NB4 (cell line): ENCODE results near the gene SNED1.
"Not testable (repeated sequence)": the region's sequence is repeated elsewhere in the genome, so short reads cannot be mapped to it uniquely, and the experiment has no call there.

Source experiments
- DNase-seq: peaks from one replicate; pipeline ENCODE4 v3.0.0; 2010; ENCODE audit warnings: low read depth
- H3K4me3 ChIP-seq: one replicate; pipeline ENCODE4 v1.5.1; 2011; ENCODE audit warnings: mild to moderate bottlenecking, low read depth, low read length, moderate library complexity
- CTCF ChIP-seq: IDR thresholded peaks from one replicate; pipeline ENCODE4 v1.5.1; 2012; ENCODE audit warnings: low read depth, low read length
- MYC ChIP-seq: IDR thresholded peaks from 2 replicates; pipeline ENCODE4 v1.6.1; 2011; ENCODE audit warnings: low read depth, low read length
- POLR2A ChIP-seq: IDR thresholded peaks from 2 replicates; pipeline ENCODE4 v1.6.1; 2011; ENCODE audit warnings: mild to moderate bottlenecking; ENCODE audit not compliant: insufficient read length; ENCODE audit errors: extremely low read depth
- TF ChIP-seq, protein P1 (sequence below): IDR thresholded peaks from 2 replicates; pipeline ENCODE4 v1.6.1; 2011; ENCODE audit warnings: low read depth, low read length

Gene SNED1

DNA sequence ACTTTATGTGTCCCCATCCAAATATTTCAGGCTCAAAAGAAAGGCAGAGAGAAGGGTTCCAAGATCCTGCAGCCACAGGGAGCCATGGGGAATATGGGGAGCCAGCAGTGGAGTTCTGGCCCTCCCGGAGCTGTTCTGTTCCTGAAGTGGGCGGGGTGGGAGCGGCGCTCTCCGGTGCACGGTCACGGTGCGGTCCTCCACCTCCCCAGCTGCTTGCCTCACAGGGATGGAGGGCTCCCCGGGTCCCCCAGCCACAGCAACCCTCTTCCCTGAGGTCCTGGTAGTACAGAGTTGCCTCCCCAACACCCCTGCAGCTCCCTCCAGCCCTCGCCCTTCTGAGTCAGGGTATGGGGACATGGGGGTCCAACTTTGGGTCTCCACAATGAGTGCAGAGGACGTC lies 26.2 kb upstream of the SNED1 start:
- no peak overlapping the region for H3K4me3 ChIP-seq
- TF ChIP-seq CTCF (no peak), POLR2A (no peak), MYC (no peak)
- TF ChIP-seq, protein P1, sequence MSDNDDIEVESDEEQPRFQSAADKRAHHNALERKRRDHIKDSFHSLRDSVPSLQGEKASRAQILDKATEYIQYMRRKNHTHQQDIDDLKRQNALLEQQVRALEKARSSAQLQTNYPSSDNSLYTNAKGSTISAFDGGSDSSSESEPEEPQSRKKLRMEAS, result no peak

DNA sequence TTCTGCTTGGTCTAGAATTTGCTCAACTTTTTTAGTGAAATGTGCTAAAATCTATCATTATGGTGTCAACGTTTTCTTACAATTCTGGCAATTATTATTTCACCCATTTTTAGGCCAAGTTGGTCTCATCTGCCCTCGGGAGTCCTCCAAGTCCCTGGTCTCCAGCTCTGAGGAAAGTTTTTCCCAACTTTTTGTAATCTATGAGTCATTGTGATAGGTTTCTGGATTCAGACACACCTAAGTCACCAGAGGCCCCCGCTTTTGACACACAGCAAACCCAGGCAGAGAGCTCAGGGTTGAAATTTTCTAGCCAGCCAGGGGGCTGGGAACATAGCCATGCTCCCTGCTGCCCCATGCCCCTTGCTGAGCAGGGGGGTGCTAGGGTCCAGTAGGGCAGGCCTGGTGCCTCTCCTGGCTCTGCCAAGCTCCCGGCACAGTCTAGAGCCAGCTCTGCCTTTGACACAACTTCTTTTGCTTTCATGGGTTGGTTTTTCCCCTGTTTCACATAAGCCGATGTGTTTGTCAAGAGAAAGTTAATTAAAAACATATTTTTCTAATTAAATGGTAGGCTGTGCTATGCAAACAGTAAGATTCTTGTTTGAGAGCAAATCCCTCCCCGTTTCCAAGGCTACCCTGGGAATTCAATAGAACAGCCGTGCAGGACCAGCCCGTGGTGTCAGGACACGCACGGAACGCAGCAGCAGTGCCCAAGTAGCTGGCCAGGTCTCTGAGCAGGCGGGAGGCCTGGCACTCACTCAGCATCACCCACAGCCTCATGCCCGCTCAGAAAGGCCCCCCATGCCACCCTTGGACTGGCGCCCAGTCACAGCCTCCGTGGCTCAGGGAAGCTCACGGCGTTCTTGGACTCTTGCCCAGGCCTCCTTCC lies 25.5 kb upstream of the SNED1 start:
- DNase-seq, result no peak
- no peak for TF ChIP-seq POLR2A
- TF ChIP-seq CTCF, result no peak
- TF ChIP-seq, protein P1, result no peak
- no peak for TF ChIP-seq MYC
- H3K4me3 ChIP-seq, result no peak overlapping the region

More for the DNA sequence above, 26.2 kb upstream of the SNED1 start:
- no peak for DNase-seq

GRCh38 chr2:240974771-240975572 lies 23.4 kb upstream of the SNED1 start:
- TF ChIP-seq CTCF, result no peak
- TF ChIP-seq MYC, result no peak
- TF ChIP-seq, protein P1, result no peak
- no peak for TF ChIP-seq POLR2A
- H3K4me3 ChIP-seq, result no peak overlapping the region
- no peak for DNase-seq

- DNase-seq, result not testable (repeated sequence)
These were observed 22.5 kb upstream of the SNED1 start for GRCh38 chr2:240975903-240976302.

DNA sequence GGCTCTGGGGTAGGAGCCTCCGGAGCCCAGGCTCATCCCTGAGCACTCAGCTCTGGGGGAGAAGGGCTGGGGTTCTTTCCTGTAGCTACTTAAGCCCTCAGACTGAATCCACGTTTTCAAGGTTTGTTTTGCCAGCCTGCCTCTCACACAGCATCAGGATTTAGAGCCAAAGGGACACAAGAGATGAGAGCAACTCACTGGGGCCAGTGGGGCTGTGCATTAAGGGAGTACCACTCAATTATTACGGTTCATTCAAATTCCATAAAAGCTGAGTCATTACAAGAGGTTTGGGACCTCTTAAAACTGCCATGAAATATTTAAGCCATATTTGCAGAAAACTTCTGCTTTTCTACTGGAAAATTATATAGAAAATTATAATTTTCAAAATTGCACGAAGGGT lies 17.1 kb upstream of the SNED1 start:
- no peak overlapping the region for H3K4me3 ChIP-seq
- no peak for TF ChIP-seq POLR2A
- TF ChIP-seq, protein P1, result no peak
- DNase-seq, result no peak

More at GRCh38 chr2:240975903-240976302, 22.5 kb upstream of the SNED1 start:
- H3K4me3 ChIP-seq, result not testable (repeated sequence)

DNA sequence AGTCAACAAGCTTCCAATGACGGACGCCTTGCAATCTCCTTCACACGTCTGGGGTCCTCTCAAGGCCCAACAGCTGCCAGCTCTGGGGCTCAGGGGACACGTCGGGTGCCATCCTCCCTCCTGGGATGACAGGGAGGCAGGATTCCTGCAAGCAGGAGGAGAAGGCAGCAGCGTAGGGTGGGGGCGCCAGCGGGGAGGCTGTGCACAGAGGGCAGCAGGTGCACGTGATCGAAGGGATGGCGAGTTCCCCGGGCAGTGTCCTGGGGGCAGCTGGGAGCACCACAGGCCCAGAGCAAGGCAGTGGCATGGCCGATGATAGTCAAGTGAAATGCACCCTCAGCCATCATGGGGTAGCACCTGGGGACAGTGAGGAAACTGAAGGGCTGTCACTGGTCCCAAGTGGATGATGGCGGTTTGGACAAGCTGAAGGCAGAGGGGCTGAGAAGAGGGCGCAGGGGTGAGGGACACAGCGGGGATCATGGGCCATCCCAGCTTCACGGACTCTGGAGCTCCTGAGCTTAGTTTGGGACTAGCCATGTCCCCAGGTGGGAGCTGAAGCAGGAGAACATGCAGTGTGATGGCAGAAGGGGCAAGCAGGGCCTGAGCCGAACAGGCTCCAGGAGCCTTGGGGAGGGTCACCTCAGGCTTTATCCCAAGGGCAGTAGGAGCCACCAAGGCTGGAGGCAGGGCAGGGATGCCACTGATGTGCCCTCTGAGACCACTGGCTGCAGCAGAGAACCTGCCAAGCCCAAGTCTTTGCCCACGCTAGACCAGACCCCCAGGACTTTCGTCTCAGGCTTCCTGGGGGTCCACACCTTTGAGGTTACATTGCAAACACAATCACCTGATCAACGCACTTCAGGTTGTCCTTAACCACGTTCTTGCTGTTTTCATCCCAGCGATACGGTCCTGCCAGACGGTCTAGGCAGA lies 16.3 kb upstream of the SNED1 start:
- H3K4me3 ChIP-seq, result no peak overlapping the region
- no peak for DNase-seq
- TF ChIP-seq MYC, result no peak
